Karpas-422 (cell line): ENCODE data around the gene FGD5. TPM values are rescaled to one million over a fixed set of nuclear protein-coding genes. Genes with fewer than 3 reads are reported as not detected.

Experiments used
- DNase-seq: peaks from one replicate; pipeline ENCODE4 v3.0.0-alpha.2; 2015
- H2AFZ ChIP-seq: fragments of 200-600 bp; sonication (generic); 2 replicates; pipeline ENCODE4 v1.6.1; 2014; ENCODE audit warnings: antibody characterized with exemption, low read length, mixed read lengths
- H3K27ac ChIP-seq: fragments of 200-600 bp; sonication (generic); 2 replicates; pipeline ENCODE4 v1.5.1; 2014; ENCODE audit warnings: mild to moderate bottlenecking, low read length, moderate library complexity
- H3K27me3 ChIP-seq: fragments of 200-600 bp; sonication (generic); 2 replicates; pipeline ENCODE4 v1.6.1; 2014; ENCODE audit warnings: low read length, mixed read lengths
- H3K36me3 ChIP-seq: fragments of 200-600 bp; sonication (generic); 2 replicates; pipeline ENCODE4 v1.6.1; 2014; ENCODE audit warnings: low read length, mixed read lengths; ENCODE audit not compliant: insufficient read depth
- H3K4me1 ChIP-seq: fragments of 200-600 bp; sonication (generic); 2 replicates; pipeline ENCODE4 v1.6.1; 2014; ENCODE audit warnings: mild to moderate bottlenecking, low read length, mixed read lengths
- H3K4me2 ChIP-seq: fragments of 200-600 bp; sonication (generic); 2 replicates; pipeline ENCODE4 v1.6.1; 2014; ENCODE audit warnings: low read length, low read depth, mild to moderate bottlenecking; ENCODE audit not compliant: poor library complexity, severe bottlenecking
- H3K4me3 ChIP-seq: fragments of 200-600 bp; sonication (generic); 2 replicates; pipeline ENCODE4 v1.5.1; 2014; ENCODE audit warnings: mild to moderate bottlenecking, antibody characterized with exemption, low read length, mixed read lengths
- H3K79me2 ChIP-seq: fragments of 200-600 bp; sonication (generic); 2 replicates; pipeline ENCODE4 v1.6.1; 2014; ENCODE audit warnings: mild to moderate bottlenecking, low read length, mixed read lengths
- H3K9ac ChIP-seq: fragments of 200-600 bp; sonication (generic); 2 replicates; pipeline ENCODE4 v1.6.0; 2014; ENCODE audit warnings: low read length
- H3K9me2 ChIP-seq: fragments of 200-600 bp; sonication (generic), shearing (Covaris generic); replicated peaks from 2 replicates; pipeline ENCODE4 v1.6.0; 2014; ENCODE audit warnings: mild to moderate bottlenecking, low read length, moderate library complexity; ENCODE audit not compliant: insufficient read depth
- H3K9me3 ChIP-seq: fragments of 300-700, 200-600 bp; sonication (generic); 2 replicates; pipeline ENCODE4 v1.6.1; 2014; ENCODE audit warnings: low read length, mixed read lengths
- H4K20me1 ChIP-seq: fragments of 200-600 bp; sonication (generic); 2 replicates; pipeline ENCODE4 v1.6.1; 2014; ENCODE audit warnings: mild to moderate bottlenecking, antibody characterized with exemption, low read length, low read depth; ENCODE audit not compliant: insufficient read depth
- total RNA-seq: library from RNA; depleted of rRNA; stranded (reverse); fragments of >200 nt; shearing (Covaris generic); gene quantifications from 2 replicates; pipeline ENCODE4 v1.2.3, GENCODE V29; 2014; ENCODE audit warnings: low replicate concordance

The FGD5 gene
- total RNA-seq, 1 experiment from 2014 or later, result not detected

GRCh38 chr3:14890476-14890875 lies 71.7 kb downstream of the FGD5 start:
- Histone ChIP-seq H3K27me3 (no peaks in the 10 kb centered on the region), H3K4me2 (no peak overlapping the region), H3K79me2 (no peaks in the 10 kb centered on the region), H3K4me3 (no peak overlapping the region), H3K9me3 (no peaks in the 10 kb centered on the region), H3K9me2 (no peaks in the 10 kb centered on the region), H4K20me1 (no peaks in the 10 kb centered on the region), H3K9ac (no peak overlapping the region), H3K4me1 (no peaks in the 10 kb centered on the region), H3K36me3 (no peaks in the 10 kb centered on the region), H3K27ac (no peak overlapping the region), H2AFZ (no peak overlapping the region)
- no peak for DNase-seq

DNA sequence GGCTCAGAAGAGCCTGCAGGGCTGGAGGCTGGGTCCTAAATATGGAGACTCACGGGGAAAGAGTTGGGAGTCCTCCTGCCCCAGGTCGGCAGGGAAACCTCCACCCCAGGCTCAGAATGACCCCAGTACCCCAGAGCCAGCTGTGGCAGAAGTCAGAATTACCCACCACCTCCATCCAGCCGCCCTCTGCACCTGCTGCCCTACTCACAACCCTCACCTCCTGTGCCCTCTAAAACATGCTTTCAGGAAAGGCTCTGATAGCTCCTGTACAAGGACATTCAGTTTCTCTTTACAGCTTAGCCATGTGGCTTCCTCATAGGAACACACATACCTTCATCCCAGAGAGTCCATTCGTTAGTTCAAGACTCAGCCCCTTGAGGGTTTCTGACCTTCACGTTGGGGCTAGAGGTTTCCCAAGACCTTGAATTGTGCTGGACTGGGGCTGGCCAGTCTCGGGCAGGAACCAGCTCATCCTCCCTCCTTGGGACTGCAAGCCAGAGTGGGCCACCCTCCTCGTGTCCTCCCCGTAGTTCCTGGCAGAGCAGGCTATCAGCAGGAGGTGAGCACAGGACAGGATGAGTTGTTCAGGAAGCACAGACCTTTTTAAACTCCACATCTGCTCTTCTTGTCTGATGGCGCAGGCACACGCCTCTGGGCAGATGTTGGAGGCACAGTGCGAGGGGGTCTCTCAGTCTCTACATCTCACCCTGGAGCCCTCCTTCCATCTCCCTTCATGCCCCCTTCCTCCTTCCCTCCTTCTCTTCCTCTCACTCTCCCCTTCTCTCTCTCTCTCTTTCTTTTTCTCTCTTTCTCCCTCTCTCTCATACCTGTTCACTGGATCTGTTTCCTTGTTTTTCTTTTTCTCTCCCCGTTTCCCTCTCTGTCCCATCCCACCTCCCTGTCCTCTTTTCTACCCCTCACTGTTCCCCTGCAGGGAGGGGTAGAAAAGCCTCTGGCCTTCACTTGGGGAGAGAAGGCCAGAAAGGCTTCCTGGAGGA lies 72.7 kb downstream of the FGD5 start:
- Histone ChIP-seq H3K4me1 (no peaks in the 10 kb centered on the region), H2AFZ (no peak overlapping the region), H4K20me1 (no peaks in the 10 kb centered on the region), H3K79me2 (no peaks in the 10 kb centered on the region), H3K4me3 (no peak overlapping the region), H3K27ac (no peak overlapping the region), H3K9ac (no peak overlapping the region), H3K9me3 (no peaks in the 10 kb centered on the region), H3K9me2 (no peaks in the 10 kb centered on the region), H3K36me3 (no peaks in the 10 kb centered on the region), H3K27me3 (no peaks in the 10 kb centered on the region), H3K4me2 (no peak overlapping the region)
- DNase-seq, result no peak

DNA sequence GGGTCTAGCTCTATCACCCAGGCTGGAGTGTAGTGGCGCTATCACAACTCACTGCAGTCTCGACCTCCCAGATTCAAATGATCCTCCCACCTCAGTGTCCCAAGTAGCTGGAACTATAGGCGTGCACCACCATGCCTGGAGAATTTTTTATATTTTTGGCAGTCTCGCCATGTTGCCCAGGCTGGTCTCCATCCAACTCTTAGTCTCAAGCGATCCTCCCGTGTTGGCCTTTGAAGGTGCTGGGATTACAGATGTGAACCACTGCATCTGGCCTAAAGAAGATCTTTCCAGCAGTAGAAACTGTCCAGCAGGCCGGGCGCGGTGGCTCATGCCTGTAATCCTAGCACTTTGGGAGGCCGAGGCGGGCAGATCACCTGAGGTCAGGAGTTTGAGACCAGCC lies 73.5 kb downstream of the FGD5 start:
- H3K4me1 ChIP-seq, result no peaks in the 10 kb centered on the region
- no peaks in the 10 kb centered on the region for H3K27me3 ChIP-seq
- H3K9me2 ChIP-seq, result no peaks in the 10 kb centered on the region
- H3K79me2 ChIP-seq, result no peaks in the 10 kb centered on the region
- no peak overlapping the region for H2AFZ ChIP-seq
- H3K4me3 ChIP-seq, result no peak overlapping the region
- H3K4me2 ChIP-seq, result no peak overlapping the region
- H3K9ac ChIP-seq, result no peak overlapping the region
- H3K36me3 ChIP-seq, result no peaks in the 10 kb centered on the region
- DNase-seq, result no peak
- H3K27ac ChIP-seq, result no peak overlapping the region
- H4K20me1 ChIP-seq, result no peaks in the 10 kb centered on the region
- no peaks in the 10 kb centered on the region for H3K9me3 ChIP-seq

GRCh38 chr3:14894085-14894484 lies 75.3 kb downstream of the FGD5 start:
- Histone ChIP-seq H3K9me3 (no peaks in the 10 kb centered on the region), H3K4me2 (no peak overlapping the region), H3K9ac (no peak overlapping the region), H2AFZ (no peak overlapping the region), H3K27me3 (no peaks in the 10 kb centered on the region), H4K20me1 (no peaks in the 10 kb centered on the region), H3K4me1 (no peaks in the 10 kb centered on the region), H3K4me3 (no peak overlapping the region), H3K79me2 (no peaks in the 10 kb centered on the region), H3K27ac (no peak overlapping the region), H3K36me3 (no peaks in the 10 kb centered on the region), H3K9me2 (no peaks in the 10 kb centered on the region)
- no peak for DNase-seq

- Histone ChIP-seq H3K36me3 (no peaks in the 10 kb centered on the region), H3K4me3 (no peak overlapping the region), H3K9ac (no peak overlapping the region), H3K9me3 (no peaks in the 10 kb centered on the region), H3K4me1 (no peaks in the 10 kb centered on the region), H3K9me2 (no peaks in the 10 kb centered on the region), H4K20me1 (no peaks in the 10 kb centered on the region), H2AFZ (no peak overlapping the region; the same call in 1 of the 2 replicates), H3K4me2 (no peak overlapping the region), H3K79me2 (no peaks in the 10 kb centered on the region), H3K27me3 (no peaks in the 10 kb centered on the region), H3K27ac (no peak overlapping the region)
- no peak for DNase-seq
Measured at GRCh38 chr3:14897266-14897665, 78.5 kb downstream of the FGD5 start.

DNA sequence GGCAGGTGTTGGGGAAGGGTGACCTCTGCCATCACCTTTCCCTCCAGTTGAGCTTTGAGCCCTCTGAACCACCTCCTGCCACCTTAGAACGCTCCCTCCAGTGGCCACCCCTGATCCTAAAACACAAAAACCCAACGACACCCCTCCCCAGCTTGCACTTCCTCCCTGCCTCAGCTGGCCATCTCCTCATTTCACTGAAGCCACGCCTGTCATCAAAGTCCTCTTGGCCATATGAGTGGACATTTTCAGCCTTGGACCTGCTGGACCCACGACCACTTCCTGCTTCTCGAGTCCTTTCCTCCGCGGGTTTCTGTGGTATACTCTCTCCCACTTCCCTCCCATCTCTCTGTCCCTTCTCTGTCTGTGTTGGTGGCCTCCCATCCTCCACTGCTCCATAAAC lies 80.2 kb downstream of the FGD5 start:
- no peaks in the 10 kb centered on the region for H3K36me3 ChIP-seq
- H2AFZ ChIP-seq, result no peak overlapping the region
- no peaks in the 10 kb centered on the region for H3K9me2 ChIP-seq
- DNase-seq, result no peak
- H3K9ac ChIP-seq, result no peak overlapping the region
- no peaks in the 10 kb centered on the region for H3K4me1 ChIP-seq
- no peak overlapping the region for H3K4me3 ChIP-seq
- H3K27me3 ChIP-seq, result no peaks in the 10 kb centered on the region
- no peaks in the 10 kb centered on the region for H3K9me3 ChIP-seq
- H4K20me1 ChIP-seq, result no peaks in the 10 kb centered on the region
- no peak overlapping the region for H3K27ac ChIP-seq
- H3K4me2 ChIP-seq, result no peak overlapping the region
- H3K79me2 ChIP-seq, result no peaks in the 10 kb centered on the region

DNA sequence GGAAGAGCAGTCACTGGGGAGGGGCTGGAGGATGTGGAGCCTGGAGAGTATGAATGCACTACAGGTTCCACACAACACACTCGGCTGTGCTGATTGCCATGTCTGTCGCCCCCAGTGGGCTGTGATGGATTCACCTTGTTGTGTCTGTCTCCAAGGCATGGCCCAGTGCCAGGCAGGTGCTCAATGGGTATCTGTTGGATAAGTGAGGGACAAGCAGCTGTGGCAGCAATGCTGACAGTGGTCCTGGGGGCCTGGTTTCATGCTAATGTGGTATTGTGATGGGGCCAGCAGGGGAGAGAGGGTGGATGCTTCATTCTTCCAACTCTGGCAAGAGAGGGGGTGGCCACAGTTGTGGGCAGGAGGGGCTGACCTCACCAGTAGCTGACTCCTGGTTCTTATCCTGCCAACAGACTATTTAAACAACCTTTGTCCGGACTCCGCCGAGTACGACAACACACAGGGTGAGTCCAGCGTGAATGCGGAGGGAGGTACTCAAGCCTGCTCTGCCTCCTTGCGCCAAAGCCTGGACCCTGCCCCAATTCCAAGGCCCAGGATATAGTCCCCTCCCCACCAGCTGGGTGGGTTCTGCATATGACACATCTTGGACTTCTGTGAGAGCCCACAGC lies 81.3 kb downstream of the FGD5 start:
- H3K79me2 ChIP-seq, result no peaks in the 10 kb centered on the region
- no peak overlapping the region for H3K4me2 ChIP-seq
- DNase-seq, result no peak
- H3K4me3 ChIP-seq, result no peak overlapping the region
- H4K20me1 ChIP-seq, result no peaks in the 10 kb centered on the region
- H3K4me1 ChIP-seq, result no peaks in the 10 kb centered on the region
- H3K9ac ChIP-seq, result no peak overlapping the region
- H3K27ac ChIP-seq, result no peak overlapping the region
- H3K9me3 ChIP-seq, result no peaks in the 10 kb centered on the region
- no peaks in the 10 kb centered on the region for H3K9me2 ChIP-seq
- no peaks in the 10 kb centered on the region for H3K36me3 ChIP-seq
- H3K27me3 ChIP-seq, result no peaks in the 10 kb centered on the region
- no peak overlapping the region for H2AFZ ChIP-seq
